ENCODE measurements around the gene ST3GAL4.

DNA sequence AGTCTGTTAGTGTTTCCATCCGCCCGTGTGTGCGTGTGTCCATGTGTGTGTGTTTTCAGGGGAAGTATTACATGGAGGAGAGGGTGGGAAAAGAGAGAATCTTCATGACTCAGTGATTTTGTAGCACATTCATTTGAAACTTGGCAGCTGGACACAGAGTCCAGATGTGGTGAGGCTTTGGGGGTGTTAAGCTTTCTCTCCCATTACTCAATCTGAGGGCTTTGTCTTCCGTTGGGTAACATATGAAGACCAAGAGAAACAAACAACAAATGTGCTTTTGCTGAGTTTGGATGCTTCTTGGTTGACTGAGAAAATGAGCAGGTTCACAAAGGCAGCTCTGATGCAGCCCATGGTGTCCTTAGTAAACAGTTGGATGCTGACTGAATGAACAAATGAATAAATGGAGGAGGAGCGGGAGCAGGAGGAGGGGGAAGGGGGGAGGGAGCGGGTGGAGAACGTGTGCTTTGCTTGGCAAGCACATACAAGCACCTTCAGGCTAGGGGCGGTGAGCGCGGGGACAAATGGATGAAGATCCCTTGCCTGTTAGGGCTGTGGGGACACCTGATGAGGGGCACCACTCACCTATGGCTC, 104.3 kb downstream of the ST3GAL4 start:
- TF ChIP-seq, protein P1, sequence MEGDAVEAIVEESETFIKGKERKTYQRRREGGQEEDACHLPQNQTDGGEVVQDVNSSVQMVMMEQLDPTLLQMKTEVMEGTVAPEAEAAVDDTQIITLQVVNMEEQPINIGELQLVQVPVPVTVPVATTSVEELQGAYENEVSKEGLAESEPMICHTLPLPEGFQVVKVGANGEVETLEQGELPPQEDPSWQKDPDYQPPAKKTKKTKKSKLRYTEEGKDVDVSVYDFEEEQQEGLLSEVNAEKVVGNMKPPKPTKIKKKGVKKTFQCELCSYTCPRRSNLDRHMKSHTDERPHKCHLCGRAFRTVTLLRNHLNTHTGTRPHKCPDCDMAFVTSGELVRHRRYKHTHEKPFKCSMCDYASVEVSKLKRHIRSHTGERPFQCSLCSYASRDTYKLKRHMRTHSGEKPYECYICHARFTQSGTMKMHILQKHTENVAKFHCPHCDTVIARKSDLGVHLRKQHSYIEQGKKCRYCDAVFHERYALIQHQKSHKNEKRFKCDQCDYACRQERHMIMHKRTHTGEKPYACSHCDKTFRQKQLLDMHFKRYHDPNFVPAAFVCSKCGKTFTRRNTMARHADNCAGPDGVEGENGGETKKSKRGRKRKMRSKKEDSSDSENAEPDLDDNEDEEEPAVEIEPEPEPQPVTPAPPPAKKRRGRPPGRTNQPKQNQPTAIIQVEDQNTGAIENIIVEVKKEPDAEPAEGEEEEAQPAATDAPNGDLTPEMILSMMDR (IDR thresholded peaks at IDR 0.05), result no peak
- no peak for TF ChIP-seq CREM (CRISPR knock-in tag; IDR thresholded peaks at IDR 0.05)
- TF ChIP-seq CBFB (CRISPR knock-in tag; IDR thresholded peaks at IDR 0.05; ENCODE audit: low read depth), result no peak
- TF ChIP-seq, protein P2, sequence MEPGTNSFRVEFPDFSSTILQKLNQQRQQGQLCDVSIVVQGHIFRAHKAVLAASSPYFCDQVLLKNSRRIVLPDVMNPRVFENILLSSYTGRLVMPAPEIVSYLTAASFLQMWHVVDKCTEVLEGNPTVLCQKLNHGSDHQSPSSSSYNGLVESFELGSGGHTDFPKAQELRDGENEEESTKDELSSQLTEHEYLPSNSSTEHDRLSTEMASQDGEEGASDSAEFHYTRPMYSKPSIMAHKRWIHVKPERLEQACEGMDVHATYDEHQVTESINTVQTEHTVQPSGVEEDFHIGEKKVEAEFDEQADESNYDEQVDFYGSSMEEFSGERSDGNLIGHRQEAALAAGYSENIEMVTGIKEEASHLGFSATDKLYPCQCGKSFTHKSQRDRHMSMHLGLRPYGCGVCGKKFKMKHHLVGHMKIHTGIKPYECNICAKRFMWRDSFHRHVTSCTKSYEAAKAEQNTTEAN (CRISPR knock-in tag; IDR thresholded peaks at IDR 0.05), result no peak
